ENCODE data around the gene HSDL2.

GRCh38 chr9:112475318-112475717, 95.4 kb downstream of the HSDL2 start:
- TF ChIP-seq, protein P1, sequence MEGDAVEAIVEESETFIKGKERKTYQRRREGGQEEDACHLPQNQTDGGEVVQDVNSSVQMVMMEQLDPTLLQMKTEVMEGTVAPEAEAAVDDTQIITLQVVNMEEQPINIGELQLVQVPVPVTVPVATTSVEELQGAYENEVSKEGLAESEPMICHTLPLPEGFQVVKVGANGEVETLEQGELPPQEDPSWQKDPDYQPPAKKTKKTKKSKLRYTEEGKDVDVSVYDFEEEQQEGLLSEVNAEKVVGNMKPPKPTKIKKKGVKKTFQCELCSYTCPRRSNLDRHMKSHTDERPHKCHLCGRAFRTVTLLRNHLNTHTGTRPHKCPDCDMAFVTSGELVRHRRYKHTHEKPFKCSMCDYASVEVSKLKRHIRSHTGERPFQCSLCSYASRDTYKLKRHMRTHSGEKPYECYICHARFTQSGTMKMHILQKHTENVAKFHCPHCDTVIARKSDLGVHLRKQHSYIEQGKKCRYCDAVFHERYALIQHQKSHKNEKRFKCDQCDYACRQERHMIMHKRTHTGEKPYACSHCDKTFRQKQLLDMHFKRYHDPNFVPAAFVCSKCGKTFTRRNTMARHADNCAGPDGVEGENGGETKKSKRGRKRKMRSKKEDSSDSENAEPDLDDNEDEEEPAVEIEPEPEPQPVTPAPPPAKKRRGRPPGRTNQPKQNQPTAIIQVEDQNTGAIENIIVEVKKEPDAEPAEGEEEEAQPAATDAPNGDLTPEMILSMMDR (conservative IDR thresholded peaks at IDR 0.05; ENCODE audit: low read depth, low read length): no peak
- TF ChIP-seq EZH2 (IDR thresholded peaks at IDR 0.05; ENCODE audit: low read length, unreplicated experiment): no peak

All from PC-3 (cell line).